ENCODE results near the gene DNAJC25.

Gene DNAJC25

GRCh38 chr9:111668026-111668573, 37.0 kb downstream of the DNAJC25 start:
- TF ChIP-seq EGR1 (IDR thresholded peaks at IDR 0.05), result no peak
- TF ChIP-seq NFIC (IDR thresholded peaks at IDR 0.05), result no peak
- TF ChIP-seq TEAD4 (IDR thresholded peaks at IDR 0.05), result no peak
- TF ChIP-seq CEBPB (IDR thresholded peaks at IDR 0.05), result no peak
- TF ChIP-seq REST (IDR thresholded peaks at IDR 0.05; ENCODE audit: low read depth), result no peak
- TF ChIP-seq YY1 (IDR thresholded peaks at IDR 0.05; ENCODE audit: low read depth), result no peak
- TF ChIP-seq, protein P1, sequence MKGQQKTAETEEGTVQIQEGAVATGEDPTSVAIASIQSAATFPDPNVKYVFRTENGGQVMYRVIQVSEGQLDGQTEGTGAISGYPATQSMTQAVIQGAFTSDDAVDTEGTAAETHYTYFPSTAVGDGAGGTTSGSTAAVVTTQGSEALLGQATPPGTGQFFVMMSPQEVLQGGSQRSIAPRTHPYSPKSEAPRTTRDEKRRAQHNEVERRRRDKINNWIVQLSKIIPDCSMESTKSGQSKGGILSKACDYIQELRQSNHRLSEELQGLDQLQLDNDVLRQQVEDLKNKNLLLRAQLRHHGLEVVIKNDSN (IDR thresholded peaks at IDR 0.05), result no peak
- no peak for TF ChIP-seq RAD21 (IDR thresholded peaks at IDR 0.05; ENCODE audit: low read depth)
- TF ChIP-seq FOXM1 (IDR thresholded peaks at IDR 0.05; ENCODE audit: borderline replicate concordance, low read depth), result no peak
- no peak for TF ChIP-seq ZBTB7A (IDR thresholded peaks at IDR 0.05; ENCODE audit: low read depth)
- no peak for TF ChIP-seq TAF1 (IDR thresholded peaks at IDR 0.05; ENCODE audit: low read depth)
- no peak for TF ChIP-seq CREB1 (IDR thresholded peaks at IDR 0.05; ENCODE audit: low read depth)
- no peak for TF ChIP-seq TCF12 (IDR thresholded peaks at IDR 0.05; ENCODE audit: low read depth)
- TF ChIP-seq, protein P2, sequence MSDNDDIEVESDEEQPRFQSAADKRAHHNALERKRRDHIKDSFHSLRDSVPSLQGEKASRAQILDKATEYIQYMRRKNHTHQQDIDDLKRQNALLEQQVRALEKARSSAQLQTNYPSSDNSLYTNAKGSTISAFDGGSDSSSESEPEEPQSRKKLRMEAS (IDR thresholded peaks at IDR 0.05), result no peak
- TF ChIP-seq EP300 (IDR thresholded peaks at IDR 0.05; ENCODE audit: borderline replicate concordance), result no peak

- no peak for TF ChIP-seq RAD21 (IDR thresholded peaks at IDR 0.05; ENCODE audit: low read depth)
- no peak for TF ChIP-seq YY1 (IDR thresholded peaks at IDR 0.05; ENCODE audit: low read depth)
- no peak for TF ChIP-seq ZBTB7A (IDR thresholded peaks at IDR 0.05; ENCODE audit: low read depth)
- TF ChIP-seq FOXM1 (IDR thresholded peaks at IDR 0.05; ENCODE audit: borderline replicate concordance, low read depth), result no peak
- TF ChIP-seq, protein P1 (IDR thresholded peaks at IDR 0.05), result no peak
- TF ChIP-seq CEBPB (IDR thresholded peaks at IDR 0.05), result no peak
- no peak for TF ChIP-seq TAF1 (IDR thresholded peaks at IDR 0.05; ENCODE audit: low read depth)
Observed at GRCh38 chr9:111674319-111674718, 43.2 kb downstream of the DNAJC25 start.

DNA sequence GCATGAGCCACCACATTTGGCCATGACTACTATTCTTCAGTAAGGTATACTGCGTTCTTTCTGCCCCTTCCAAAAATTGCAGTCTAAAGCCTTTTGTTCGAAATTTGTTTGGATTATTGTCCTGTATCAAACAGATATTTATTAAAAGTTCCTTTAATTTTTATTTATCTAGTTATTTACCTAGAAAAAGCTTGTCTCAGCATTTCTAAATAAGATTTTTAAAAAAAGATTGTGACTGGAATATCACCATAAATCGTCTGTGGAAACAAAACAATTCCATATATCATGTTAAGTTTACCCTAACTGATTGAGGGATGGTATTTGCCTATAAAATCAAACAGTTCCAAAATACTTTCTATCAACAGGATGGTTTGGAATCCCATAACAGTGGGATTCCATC, 45.0 kb downstream of the DNAJC25 start:
- TF ChIP-seq, protein P1 (IDR thresholded peaks at IDR 0.05), result no peak
- TF ChIP-seq TEAD4 (IDR thresholded peaks at IDR 0.05) (no peak), REST (IDR thresholded peaks at IDR 0.05; ENCODE audit: low read depth) (no peak), CEBPB (IDR thresholded peaks at IDR 0.05) (no peak), CREB1 (IDR thresholded peaks at IDR 0.05; ENCODE audit: low read depth) (no peak), TCF12 (IDR thresholded peaks at IDR 0.05; ENCODE audit: low read depth) (no peak), NFIC (IDR thresholded peaks at IDR 0.05) (no peak), ZBTB7A (IDR thresholded peaks at IDR 0.05; ENCODE audit: low read depth) (no peak), EGR1 (IDR thresholded peaks at IDR 0.05) (no peak), FOXM1 (IDR thresholded peaks at IDR 0.05; ENCODE audit: borderline replicate concordance, low read depth) (no peak), YY1 (IDR thresholded peaks at IDR 0.05; ENCODE audit: low read depth) (no peak), EP300 (IDR thresholded peaks at IDR 0.05; ENCODE audit: borderline replicate concordance) (no peak), TAF1 (IDR thresholded peaks at IDR 0.05; ENCODE audit: low read depth) (no peak), RAD21 (IDR thresholded peaks at IDR 0.05; ENCODE audit: low read depth) (no peak)
- TF ChIP-seq, protein P2 (IDR thresholded peaks at IDR 0.05), result no peak

DNA sequence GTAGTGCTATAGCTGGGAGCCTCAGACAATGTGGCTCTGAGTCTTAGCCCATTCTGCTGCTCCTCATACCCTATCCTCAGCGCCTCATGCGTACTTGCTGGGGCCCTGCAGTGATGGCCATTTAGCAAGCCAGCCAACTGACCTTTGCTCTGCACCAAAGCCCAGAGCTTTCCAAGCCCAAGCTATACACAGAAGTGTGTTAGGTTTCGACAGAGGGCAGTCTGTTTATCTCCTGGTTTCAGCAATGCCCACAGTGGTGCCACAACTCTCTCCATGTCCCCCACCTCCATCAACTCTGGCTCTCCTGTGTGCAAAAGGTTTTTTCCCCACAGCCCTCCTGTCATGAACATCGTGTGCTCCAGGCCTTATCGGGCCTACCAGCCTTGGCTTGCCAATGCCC, 47.2 kb downstream of the DNAJC25 start:
- TF ChIP-seq EGR1 (IDR thresholded peaks at IDR 0.05), result no peak
- TF ChIP-seq ZBTB7A (IDR thresholded peaks at IDR 0.05; ENCODE audit: low read depth), result no peak
- TF ChIP-seq CREB1 (IDR thresholded peaks at IDR 0.05; ENCODE audit: low read depth), result no peak
- TF ChIP-seq NFIC (IDR thresholded peaks at IDR 0.05), result no peak

- TF ChIP-seq CREB1 (IDR thresholded peaks at IDR 0.05; ENCODE audit: low read depth) (no peak), ZBTB7A (IDR thresholded peaks at IDR 0.05; ENCODE audit: low read depth) (no peak), YY1 (IDR thresholded peaks at IDR 0.05; ENCODE audit: low read depth) (no peak), TEAD4 (IDR thresholded peaks at IDR 0.05) (no peak), REST (IDR thresholded peaks at IDR 0.05; ENCODE audit: low read depth) (no peak), CEBPB (IDR thresholded peaks at IDR 0.05) (no peak), NFIC (IDR thresholded peaks at IDR 0.05) (no peak), FOXM1 (IDR thresholded peaks at IDR 0.05; ENCODE audit: borderline replicate concordance, low read depth) (no peak), EGR1 (IDR thresholded peaks at IDR 0.05) (no peak), TAF1 (IDR thresholded peaks at IDR 0.05; ENCODE audit: low read depth) (no peak), TCF12 (IDR thresholded peaks at IDR 0.05; ENCODE audit: low read depth) (no peak), EP300 (IDR thresholded peaks at IDR 0.05; ENCODE audit: borderline replicate concordance) (no peak), RAD21 (IDR thresholded peaks at IDR 0.05; ENCODE audit: low read depth) (no peak)
- TF ChIP-seq, protein P2 (IDR thresholded peaks at IDR 0.05), result no peak
- TF ChIP-seq, protein P1 (IDR thresholded peaks at IDR 0.05), result no peak
Observed at GRCh38 chr9:111679199-111679598, 48.1 kb downstream of the DNAJC25 start.
